ENCODE data around the gene PATJ.

GRCh38 chr1:62024690-62025089 is 282.4 kb downstream of the PATJ start:
- TF ChIP-seq MAX (IDR thresholded peaks at IDR 0.05; ENCODE audit: insufficient read depth, insufficient read length), result no peak
- no peak for TF ChIP-seq CTCF (IDR thresholded peaks at IDR 0.05; ENCODE audit: extremely low read depth in 1 of 2, insufficient read depth in 1 of 2, low read depth in 1 of 2, low read length in 2 of 2)
- TF ChIP-seq EZH2 (IDR thresholded peaks at IDR 0.05; ENCODE audit: borderline replicate concordance, low read depth, low read length, severe bottlenecking), result no peak
- no peak for TF ChIP-seq MYC (IDR thresholded peaks at IDR 0.05; ENCODE audit: low read depth, low read length)
- TF ChIP-seq POLR2A (IDR thresholded peaks at IDR 0.05; ENCODE audit: low read depth, low read length), result no peak
- no peak for TF ChIP-seq POLR2AphosphoS5 (IDR thresholded peaks at IDR 0.05; ENCODE audit: insufficient read depth, low read depth, low read length)
- no peak for TF ChIP-seq GATA2 (IDR thresholded peaks at IDR 0.05; ENCODE audit: insufficient read depth, insufficient read length, low read depth, low read length)
- TF ChIP-seq FOS (IDR thresholded peaks at IDR 0.05; ENCODE audit: borderline replicate concordance, insufficient read depth, low read length), result no peak
- TF ChIP-seq JUN (IDR thresholded peaks at IDR 0.05; ENCODE audit: borderline replicate concordance, insufficient read depth, insufficient read length, low read depth), result no peak

Data from endothelial cell of umbilical vein (primary cell).